ENCODE results near the gene ROR2.

The ROR2 gene

GRCh38 chr9:91946196-91946595 is 3.8 kb downstream of the ROR2 start:
- no peaks in the 10 kb centered on the region for H3K36me3 ChIP-seq (ENCODE audit: insufficient read depth, low read length)
- H3F3A ChIP-seq (ENCODE audit: low read depth): no peaks in the 10 kb centered on the region
- H3K27me3 ChIP-seq (ENCODE audit: insufficient read depth, low read length, poor library complexity, severe bottlenecking): no peaks in the 10 kb centered on the region
- no peak overlapping the region for H3K4me2 ChIP-seq (ENCODE audit: low read depth, low read length, poor library complexity, severe bottlenecking)
- no peak overlapping the region for H3K9ac ChIP-seq (ENCODE audit: low read depth, low read length, poor library complexity, severe bottlenecking)
- H3K4me3 ChIP-seq (ENCODE audit: low read length, poor library complexity, severe bottlenecking): no peak overlapping the region
- H3K9me2 ChIP-seq (replicated peaks; ENCODE audit: low read depth, low read length): no peaks in the 10 kb centered on the region
- no peaks in the 10 kb centered on the region for H3K79me2 ChIP-seq (ENCODE audit: insufficient read depth, low read length)
- no peak for TF ChIP-seq EZH2phosphoT487 (IDR thresholded peaks at IDR 0.05; ENCODE audit: borderline replicate concordance)
- no peak for TF ChIP-seq CTCF (conservative IDR thresholded peaks at IDR 0.05; ENCODE audit: low read length)
- H2AFZ ChIP-seq (ENCODE audit: low read length): no peak overlapping the region
- no peaks in the 10 kb centered on the region for H3K4me1 ChIP-seq (ENCODE audit: insufficient read depth, low read length, poor library complexity, severe bottlenecking)
- H4K20me1 ChIP-seq (ENCODE audit: insufficient read depth, low read length, poor library complexity, severe bottlenecking): no peaks in the 10 kb centered on the region
- no peaks in the 10 kb centered on the region for H3K9me3 ChIP-seq (ENCODE audit: insufficient read depth, low read depth, low read length)

- Histone ChIP-seq H3K4me3 (ENCODE audit: low read length, poor library complexity, severe bottlenecking) (no peak overlapping the region), H3K4me1 (ENCODE audit: insufficient read depth, low read length, poor library complexity, severe bottlenecking) (no peaks in the 10 kb centered on the region), H4K20me1 (ENCODE audit: insufficient read depth, low read length, poor library complexity, severe bottlenecking) (no peaks in the 10 kb centered on the region), H3K27me3 (ENCODE audit: insufficient read depth, low read length, poor library complexity, severe bottlenecking) (no peaks in the 10 kb centered on the region), H3K79me2 (ENCODE audit: insufficient read depth, low read length) (no peaks in the 10 kb centered on the region), H2AFZ (ENCODE audit: low read length) (no peak overlapping the region), H3K9me3 (ENCODE audit: insufficient read depth, low read depth, low read length) (no peaks in the 10 kb centered on the region), H3K9ac (ENCODE audit: low read depth, low read length, poor library complexity, severe bottlenecking) (no peak overlapping the region), H3K36me3 (ENCODE audit: insufficient read depth, low read length) (no peaks in the 10 kb centered on the region), H3K4me2 (ENCODE audit: low read depth, low read length, poor library complexity, severe bottlenecking) (no peak overlapping the region), H3F3A (ENCODE audit: low read depth) (no peaks in the 10 kb centered on the region), H3K9me2 (replicated peaks; ENCODE audit: low read depth, low read length) (no peaks in the 10 kb centered on the region)
- TF ChIP-seq EZH2phosphoT487 (IDR thresholded peaks at IDR 0.05; ENCODE audit: borderline replicate concordance) (no peak), CTCF (conservative IDR thresholded peaks at IDR 0.05; ENCODE audit: low read length) (no peak)
These were observed 4.5 kb downstream of the ROR2 start for GRCh38 chr9:91945277-91946085.

GRCh38 chr9:91944711-91945110 is 5.3 kb downstream of the ROR2 start:
- Histone ChIP-seq H4K20me1 (ENCODE audit: insufficient read depth, low read length, poor library complexity, severe bottlenecking) (no peaks in the 10 kb centered on the region), H2AFZ (ENCODE audit: low read length) (no peak overlapping the region), H3K9me2 (replicated peaks; ENCODE audit: low read depth, low read length) (no peaks in the 10 kb centered on the region), H3K36me3 (ENCODE audit: insufficient read depth, low read length) (no peaks in the 10 kb centered on the region), H3K4me1 (ENCODE audit: insufficient read depth, low read length, poor library complexity, severe bottlenecking) (no peaks in the 10 kb centered on the region), H3K9me3 (ENCODE audit: insufficient read depth, low read depth, low read length) (no peaks in the 10 kb centered on the region), H3F3A (ENCODE audit: low read depth) (no peaks in the 10 kb centered on the region), H3K79me2 (ENCODE audit: insufficient read depth, low read length) (no peaks in the 10 kb centered on the region), H3K9ac (ENCODE audit: low read depth, low read length, poor library complexity, severe bottlenecking) (no peak overlapping the region), H3K4me2 (ENCODE audit: low read depth, low read length, poor library complexity, severe bottlenecking) (no peak overlapping the region), H3K4me3 (ENCODE audit: low read length, poor library complexity, severe bottlenecking) (no peak overlapping the region), H3K27me3 (ENCODE audit: insufficient read depth, low read length, poor library complexity, severe bottlenecking) (no peaks in the 10 kb centered on the region)
- no peak for TF ChIP-seq EZH2phosphoT487 (IDR thresholded peaks at IDR 0.05; ENCODE audit: borderline replicate concordance)
- no peak for TF ChIP-seq CTCF (conservative IDR thresholded peaks at IDR 0.05; ENCODE audit: low read length)
